DLD1 (cell line): ENCODE results near the gene DGCR6.
"Not testable (repeated sequence)": the region's sequence is repeated elsewhere in the genome, so short reads cannot be mapped to it uniquely, and the experiment has no call there.

Experiments used
- in situ Hi-C: cut with HindIII; loops from 2 replicates; pipeline ENCODE4 v1.10.0; 2017; ENCODE audit warnings: low sequenced_read_pairs

Gene DGCR6

GRCh38 chr22:18959741-18960140 is 53.6 kb downstream of the DGCR6 start:
- in situ Hi-C loops: not testable (repeated sequence)

- in situ Hi-C loops: not testable (repeated sequence)
Measured at GRCh38 chr22:18960166-18960820, 54.2 kb downstream of the DGCR6 start.

GRCh38 chr22:18961201-18961600 is 55.1 kb downstream of the DGCR6 start:
- in situ Hi-C loops: not testable (repeated sequence)
